Upper lobe of left lung (tissue), 4 donors: ENCODE measurements around the gene EXOC4.

Experiments
- CTCF ChIP-seq, 6 experiments: fragments of 450-650 bp in 4 of 6; fragments of 200-600 bp in 2 of 6; sonication (generic) in 2 of 6; IDR thresholded peaks; one replicate each; pipeline ENCODE4 v1.5.1; 2016 to 2019; ENCODE audit warnings: antibody characterized with exemption in 6 of 6
- EP300 ChIP-seq, 4 donors: sonication (generic); formaldehyde crosslinking; IDR thresholded peaks; one replicate each; pipeline ENCODE4 v1.5.1; 2017; ENCODE audit warnings: antibody characterized with exemption in 4 of 4, control low read depth in 2 of 4
- POLR2A ChIP-seq, 4 donors: fragments of 450-650 bp; IDR thresholded peaks; one replicate each; pipeline ENCODE4 v1.5.1; 2016 to 2017; ENCODE audit warnings: antibody characterized with exemption in 4 of 4, mild to moderate bottlenecking in 2 of 4
- POLR2AphosphoS5 ChIP-seq, 2 donors: sonication (generic); formaldehyde crosslinking; IDR thresholded peaks; one replicate each; pipeline ENCODE4 v1.5.1; 2017; ENCODE audit warnings: antibody characterized with exemption in 2 of 2

GRCh38 chr7:134013249-134013648, 760.4 kb downstream of the EXOC4 start:
- no peak for TF ChIP-seq CTCF (IDR thresholded peaks at IDR 0.05)
- TF ChIP-seq POLR2A (IDR thresholded peaks at IDR 0.05): no peak
- TF ChIP-seq POLR2AphosphoS5 (IDR thresholded peaks at IDR 0.05): no peak
- TF ChIP-seq EP300 (IDR thresholded peaks at IDR 0.05): no peak
